Small intestine (tissue), 7 donors: ENCODE measurements around the gene TMEM132A. TPM values are rescaled to one million over a fixed set of nuclear protein-coding genes. Genes with fewer than 3 reads are reported as not detected.

ENCODE experiments used
- DNase-seq, 2 donors: peaks; one replicate each; pipeline versions ENCODE4 v3.0.0 to v3.0.0-alpha.2; 2013
- FAIRE-seq: peaks from 2 replicates; lab custom pipeline; 2012; peaks lifted over from hg19 to GRCh38; lab: Jason Lieb, UNC
- H3K27ac ChIP-seq, 3 donors: one replicate each; pipeline ENCODE4 v1.5.1; 2013; ENCODE audit warnings: low read length in 2 of 3, mild to moderate bottlenecking in 2 of 3, control low read depth in 1 of 3, inconsistent platforms in 1 of 3, low read depth in 1 of 3, moderate library complexity in 1 of 3
- H3K27me3 ChIP-seq, 3 donors: one replicate each; pipeline ENCODE4 v1.6.1; 2013; ENCODE audit warnings: low read length in 3 of 3, inconsistent platforms in 1 of 3; ENCODE audit not compliant: control insufficient read depth in 3 of 3, insufficient read depth in 3 of 3
- H3K36me3 ChIP-seq, 3 donors: one replicate each; pipeline ENCODE4 v1.6.1; 2013; ENCODE audit warnings: low read length in 3 of 3, inconsistent platforms in 1 of 3, low read depth in 1 of 3, mild to moderate bottlenecking in 1 of 3, moderate library complexity in 1 of 3; ENCODE audit not compliant: control insufficient read depth in 3 of 3, insufficient read depth in 2 of 3
- H3K4me1 ChIP-seq, 3 donors: one replicate each; pipeline ENCODE4 v1.6.1; 2013; ENCODE audit warnings: low read length in 2 of 3, inconsistent platforms in 1 of 3, low read depth in 1 of 3, mild to moderate bottlenecking in 1 of 3, moderate library complexity in 1 of 3; ENCODE audit not compliant: control insufficient read depth in 3 of 3, insufficient read depth in 2 of 3
- H3K4me3 ChIP-seq, 3 donors: one replicate each; pipeline ENCODE4 v1.5.1; 2013; ENCODE audit warnings: low read length in 3 of 3, control low read depth in 1 of 3, inconsistent platforms in 1 of 3, low read depth in 1 of 3, mild to moderate bottlenecking in 1 of 3, moderate library complexity in 1 of 3
- H3K9me3 ChIP-seq, 2 donors: one replicate each; pipeline ENCODE4 v1.6.1; 2013; ENCODE audit warnings: low read depth in 1 of 2, low read length in 1 of 2; ENCODE audit not compliant: control insufficient read depth in 2 of 2, insufficient read depth in 1 of 2
- WGBS, 3 donors: extraction: QIAGEN DNeasy Blood & Tissue Kit; methylation state at CpG; one replicate each; pipeline ENCODE4 v1.1.7; 2013; 5-methylcytosine and 5-hydroxymethylcytosine counted together
- polyA plus RNA-seq, 4 donors: library from polyadenylated mRNA; stranded (reverse) in 3 of 4; unstranded in 1 of 4; fragments of 200-250 nt in 3 of 4; fragments of 120-200 nt in 1 of 4; gene quantifications; one replicate each; pipeline versions ENCODE4 v1.2.1 to v1.2.3, GENCODE V29; 2013
- donor health status: healthy with polysubstance abuse.
- donor health status: control.
- donor health status: control.
- donor health status: Bipolar disorder and iron deficiency.
- donor health status: healthy.

Gene TMEM132A
- polyA plus RNA-seq, 4 donors = 0.89 to 8.6 (median 4.0) TPM

GRCh38 chr11:60880643-60881282, 43.5 kb upstream of the TMEM132A start:
- no peak for FAIRE-seq
- Histone ChIP-seq H3K27me3 (no peaks in the 10 kb centered on the region), H3K27ac (no peak overlapping the region), H3K9me3 (no peaks in the 10 kb centered on the region), H3K4me1 (peaks cover 0 to 5% (median 0%) of the 10 kb centered on the region in 3 donors), H3K36me3 (peaks cover 0 to 12% (median 5%) of the 10 kb centered on the region in 3 donors), H3K4me3 (no peak overlapping the region)
- 72 to 87% (median 74%) methylated on average over 8 of the region's 8 CpGs for WGBS, 3 donors
- no peak for DNase-seq

- Histone ChIP-seq H3K4me1 (peaks cover 0 to 3% (median 0%) of the 10 kb centered on the region in 3 donors), H3K27ac (no peak overlapping the region), H3K4me3 (no peak overlapping the region), H3K27me3 (no peaks in the 10 kb centered on the region), H3K9me3 (no peaks in the 10 kb centered on the region), H3K36me3 (peaks cover 0 to 30% (median 4%) of the 10 kb centered on the region in 3 donors)
- peak; percentile 69 to 79 for DNase-seq
- FAIRE-seq = no peak
- WGBS, 3 donors = 18 to 52% (median 49%) methylated on average over 5 of the region's 5 CpGs
Measured at GRCh38 chr11:60887556-60887955, 36.7 kb upstream of the TMEM132A start.

- FAIRE-seq = no peak
- H3K36me3 ChIP-seq = peaks cover under 1 to 40% (median 5%) of the 10 kb centered on the region in 3 donors
- no peaks in the 10 kb centered on the region for H3K9me3 ChIP-seq
- H3K4me1 ChIP-seq = peaks cover 0 to 3% (median 0%) of the 10 kb centered on the region in 3 donors
- no peak overlapping the region for H3K4me3 ChIP-seq
- DNase-seq = peak in 1 of 2 donors; percentile 42
- WGBS, 3 donors = 44 to 54% (median 49%) methylated on average over 6 of the region's 6 CpGs
- H3K27me3 ChIP-seq = no peaks in the 10 kb centered on the region
- H3K27ac ChIP-seq = no peak overlapping the region
Measured at GRCh38 chr11:60889869-60890311, 34.4 kb upstream of the TMEM132A start.

- no peak for FAIRE-seq
- H3K27ac ChIP-seq = no peak overlapping the region
- WGBS, 3 donors = 60 to 72% (median 65%) methylated on average over 5 of the region's 5 CpGs
- peaks cover 3 to 40% (median 9%) of the 10 kb centered on the region in 3 donors for H3K36me3 ChIP-seq
- H3K4me3 ChIP-seq = no peak overlapping the region
- no peaks in the 10 kb centered on the region for H3K27me3 ChIP-seq
- DNase-seq = no peak
- H3K9me3 ChIP-seq = no peaks in the 10 kb centered on the region
- H3K4me1 ChIP-seq = peaks cover 0 to 3% (median 0%) of the 10 kb centered on the region in 3 donors
Measured at GRCh38 chr11:60890696-60891095, 33.6 kb upstream of the TMEM132A start.

GRCh38 chr11:60891103-60891741, 33.0 kb upstream of the TMEM132A start:
- Histone ChIP-seq H3K27me3 (no peaks in the 10 kb centered on the region), H3K4me1 (peaks cover 0 to 3% (median 0%) of the 10 kb centered on the region in 3 donors), H3K4me3 (no peak overlapping the region), H3K9me3 (no peaks in the 10 kb centered on the region), H3K27ac (no peak overlapping the region), H3K36me3 (peaks cover 5 to 42% (median 11%) of the 10 kb centered on the region in 3 donors)
- DNase-seq = no peak
- FAIRE-seq = no peak
- 77 to 92% (median 77%) methylated on average over 7 of the region's 7 CpGs for WGBS, 3 donors

- WGBS, 3 donors = 71 to 91% (median 86%) methylated on average over 5 of the region's 5 CpGs
- DNase-seq = no peak
Measured at GRCh38 chr11:60895687-60896086, 28.6 kb upstream of the TMEM132A start.

GRCh38 chr11:60897496-60897895, 26.8 kb upstream of the TMEM132A start:
- DNase-seq (no peak), FAIRE-seq (no peak)
- H3K27me3 ChIP-seq = no peaks in the 10 kb centered on the region
- no peak overlapping the region for H3K4me3 ChIP-seq
- H3K4me1 ChIP-seq = no peaks in the 10 kb centered on the region
- no peaks in the 10 kb centered on the region for H3K9me3 ChIP-seq
- 93 to 98% (median 98%) methylated on average over 4 of the region's 4 CpGs for WGBS, 3 donors
- no peak overlapping the region for H3K27ac ChIP-seq
- H3K36me3 ChIP-seq = peaks cover 24 to 56% (median 37%) of the 10 kb centered on the region in 3 donors

More at GRCh38 chr11:60895687-60896086, 28.6 kb upstream of the TMEM132A start:
- Histone ChIP-seq H3K9me3 (no peaks in the 10 kb centered on the region), H3K27me3 (no peaks in the 10 kb centered on the region), H3K27ac (no peak overlapping the region), H3K36me3 (peaks cover 17 to 47% (median 32%) of the 10 kb centered on the region in 3 donors), H3K4me1 (no peaks in the 10 kb centered on the region), H3K4me3 (no peak overlapping the region)
- no peak for FAIRE-seq

GRCh38 chr11:60899046-60899936, 25.0 kb upstream of the TMEM132A start:
- H3K27ac ChIP-seq = no peak overlapping the region
- H3K4me3 ChIP-seq = no peak overlapping the region
- no peaks in the 10 kb centered on the region for H3K9me3 ChIP-seq
- 57 to 62% (median 59%) methylated on average over 12 of the region's 12 CpGs for WGBS, 3 donors
- peaks cover 0 to 1% (median 0%) of the 10 kb centered on the region in 3 donors for H3K4me1 ChIP-seq
- peak; percentile 64 to 76 for DNase-seq
- H3K36me3 ChIP-seq = peaks cover 24 to 57% (median 39%) of the 10 kb centered on the region in 3 donors
- FAIRE-seq = no peak
- no peaks in the 10 kb centered on the region for H3K27me3 ChIP-seq
